ENCODE data around the gene FHIP2A. TPM values are rescaled to one million over a fixed set of nuclear protein-coding genes. Genes with fewer than 3 reads are reported as not detected.

The FHIP2A gene
- total RNA-seq, 1 experiment from 2014 or later, result 32.6 TPM

- TF ChIP-seq CTCF (IDR thresholded peaks at IDR 0.05) (no peak), SIN3A (IDR thresholded peaks at IDR 0.05; ENCODE audit: borderline replicate concordance, insufficient read depth, low read depth, low read length) (no peak), TCF7L2 (IDR thresholded peaks at IDR 0.05; ENCODE audit: low read depth, low read length) (no peak), POLR2AphosphoS5 (IDR thresholded peaks at IDR 0.05; ENCODE audit: low read depth, low read length) (no peak), REST (IDR thresholded peaks at IDR 0.05; ENCODE audit: insufficient read depth in 1 of 2, low read depth in 2 of 2, low read length in 1 of 2) (no peak)
- Histone ChIP-seq H3K36me3 (ENCODE audit: control insufficient read depth, insufficient read depth, low read length) (no peaks in the 10 kb centered on the region), H3K4me1 (ENCODE audit: control insufficient read depth, insufficient read depth, low read length) (no peaks in the 10 kb centered on the region), H3K4me3 (ENCODE audit: low read depth in 2 of 2, low read length in 2 of 2) (no peak overlapping the region), H3K27ac (ENCODE audit: low read length) (no peak overlapping the region), H3K9me3 (ENCODE audit: control insufficient read depth, insufficient read depth, low read depth, low read length) (no peaks in the 10 kb centered on the region), H3K27me3 (ENCODE audit: control insufficient read depth, insufficient read depth, low read length) (no peaks in the 10 kb centered on the region)
- in situ Hi-C loops (cut with HindIII; ENCODE audit: low pct_unique_long_range_greater_than_20kb, low sequenced_read_pairs), result no loop called here
- CTCF ChIA-PET, result no interaction called here
- ATAC-seq (no peak), DNase-seq (ENCODE audit: low read depth, low spot score) (no peak)
- POLR2A ChIA-PET, result no interaction called here
- intact Hi-C loops (cut with micrococcal nuclease; ENCODE audit: unreplicated experiment), result no loop called here
- BruUV-seq (replicated peaks), result no TSS peak
Measured at GRCh38 chr10:114811862-114812261, 9.7 kb upstream of the FHIP2A start.

DNA sequence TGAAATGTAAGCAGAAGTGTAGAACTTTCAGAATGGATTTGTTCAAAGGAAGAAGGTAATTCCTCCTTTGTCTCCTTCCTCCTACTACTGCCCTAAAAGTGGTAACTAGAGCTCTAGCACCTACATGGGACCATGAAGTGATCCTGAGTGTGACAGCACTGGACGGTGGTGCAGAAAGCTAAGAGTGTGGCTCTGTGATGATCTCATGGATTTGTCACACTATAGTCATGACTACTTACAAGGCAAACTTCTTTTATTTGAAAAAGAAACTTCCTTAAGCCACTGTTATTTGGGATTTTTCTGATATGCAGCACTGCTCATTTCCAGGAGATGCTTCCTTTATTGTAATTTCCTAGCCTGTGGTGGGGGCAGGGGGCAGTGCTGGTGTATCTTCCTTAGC lies 5.8 kb upstream of the FHIP2A start:
- Histone ChIP-seq H3K36me3 (ENCODE audit: control insufficient read depth, insufficient read depth, low read length) (no peaks in the 10 kb centered on the region), H3K9me3 (ENCODE audit: control insufficient read depth, insufficient read depth, low read depth, low read length) (no peaks in the 10 kb centered on the region), H3K4me3 (ENCODE audit: low read depth in 2 of 2, low read length in 2 of 2) (no peak overlapping the region), H3K27me3 (ENCODE audit: control insufficient read depth, insufficient read depth, low read length) (no peaks in the 10 kb centered on the region), H3K4me1 (ENCODE audit: control insufficient read depth, insufficient read depth, low read length) (peaks cover 11% of the 10 kb centered on the region), H3K27ac (ENCODE audit: low read length) (no peak overlapping the region)
- ChIA-PET CTCF (no interaction called here), POLR2A (no interaction called here)
- ATAC-seq, result no peak
- in situ Hi-C loops (cut with HindIII; ENCODE audit: low pct_unique_long_range_greater_than_20kb, low sequenced_read_pairs), result no loop called here
- DNase-seq (ENCODE audit: low read depth, low spot score), result no peak
- BruUV-seq (replicated peaks), result no TSS peak
- intact Hi-C loops (cut with micrococcal nuclease; ENCODE audit: unreplicated experiment), result no loop called here
- TF ChIP-seq SIN3A (IDR thresholded peaks at IDR 0.05; ENCODE audit: borderline replicate concordance, insufficient read depth, low read depth, low read length), result no peak
- no peak for TF ChIP-seq TCF7L2 (IDR thresholded peaks at IDR 0.05; ENCODE audit: low read depth, low read length)
- no peak for TF ChIP-seq REST (IDR thresholded peaks at IDR 0.05; ENCODE audit: insufficient read depth in 1 of 2, low read depth in 2 of 2, low read length in 1 of 2)
- TF ChIP-seq POLR2AphosphoS5 (IDR thresholded peaks at IDR 0.05; ENCODE audit: low read depth, low read length), result no peak
- no peak for TF ChIP-seq CTCF (IDR thresholded peaks at IDR 0.05)
